NT2/D1 (cell line): ENCODE data around the gene TBC1D17.

Experiments
- SUZ12 ChIP-seq: IDR thresholded peaks from 2 replicates; pipeline ENCODE4 v1.6.1; 2011; ENCODE audit not compliant: insufficient read length, insufficient read depth; ENCODE audit errors: extremely low read depth
- ZNF274 ChIP-seq: IDR thresholded peaks from 2 replicates; pipeline ENCODE4 v1.6.1; 2011; ENCODE audit warnings: mild to moderate bottlenecking, low read depth, low read length

DNA sequence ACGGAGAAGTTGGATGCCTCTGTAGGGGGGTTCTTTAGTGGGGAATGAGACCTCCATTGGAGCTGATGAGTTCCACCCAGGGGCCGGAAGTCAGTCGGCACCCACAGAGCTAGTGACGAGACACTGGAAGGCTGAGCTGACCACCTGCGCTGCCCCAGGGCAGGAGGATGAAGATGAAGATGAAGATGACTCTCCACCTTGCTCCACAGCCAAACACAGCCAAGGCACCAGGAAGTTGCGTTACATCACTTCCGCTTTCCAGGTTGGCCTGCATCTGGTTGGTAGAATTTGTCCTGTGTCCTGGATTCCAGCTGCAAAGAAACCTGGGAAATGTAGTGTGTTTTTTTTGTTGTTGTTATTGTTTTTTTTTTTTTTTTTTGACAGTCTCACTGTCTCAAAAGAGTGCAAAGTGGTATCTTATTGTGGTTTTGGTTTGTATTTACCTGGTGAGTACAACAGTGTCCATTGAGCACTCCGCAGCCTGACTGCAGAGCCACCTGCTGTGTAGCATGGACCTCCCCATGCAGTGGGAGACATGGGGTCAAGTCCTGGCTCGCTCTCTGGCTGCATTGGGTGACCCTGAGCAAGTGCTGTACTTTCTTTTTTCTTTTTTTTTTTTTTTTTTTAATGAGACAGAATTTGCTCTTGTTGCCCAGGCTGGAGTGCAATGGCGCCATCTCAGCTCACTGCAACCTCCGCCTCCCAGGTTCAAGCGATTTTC, 1.9 kb downstream of the TBC1D17 start:
- TF ChIP-seq ZNF274 (no peak), SUZ12 (no peak)
